Memory B cell (primary cell): ENCODE results near the gene LTBP1.
"Not testable (repeated sequence)": the region's sequence is repeated elsewhere in the genome, so short reads cannot be mapped to it uniquely, and the experiment has no call there.

ENCODE experiments used
- ATAC-seq: fragments of 150-1000 bp; cut with Tn5 transposase; 2 replicates; pipeline ENCODE4 v1.10.0; 2021; ENCODE audit warnings: low read depth, mild to moderate bottlenecking, moderate library complexity
- DNase-seq, 2 donors: peaks; one replicate each; pipeline ENCODE4 v3.0.0; 2022; ENCODE audit warnings: low spot score in 2 of 2
- H3K27ac Mint-ChIP-seq: one replicate; pipeline ENCODE4 v1.8.0; 2022; ENCODE audit warnings: mild to moderate bottlenecking, moderate library complexity, mixed read lengths
- H3K27me3 Mint-ChIP-seq: one replicate; pipeline ENCODE4 v1.8.0; 2022; ENCODE audit warnings: mixed read lengths
- H3K36me3 Mint-ChIP-seq: one replicate; pipeline ENCODE4 v1.8.0; 2022; ENCODE audit warnings: mild to moderate bottlenecking, mixed read lengths
- H3K4me1 Mint-ChIP-seq: one replicate; pipeline ENCODE4 v1.8.0; 2022; ENCODE audit warnings: mixed read lengths
- H3K4me3 Mint-ChIP-seq: one replicate; pipeline ENCODE4 v1.8.0; 2022; ENCODE audit warnings: mild to moderate bottlenecking, moderate library complexity, mixed read lengths
- H3K9me3 Mint-ChIP-seq: one replicate; pipeline ENCODE4 v1.8.0; 2022; ENCODE audit warnings: mixed read lengths

The LTBP1 gene

GRCh38 chr2:33437815-33438214 is 491.1 kb downstream of the LTBP1 start:
- Mint-ChIP-seq H3K4me3 (no peak overlapping the region), H3K36me3 (no peaks in the 10 kb centered on the region), H3K9me3 (no peaks in the 10 kb centered on the region), H3K27me3 (peaks cover 1% of the 10 kb centered on the region), H3K27ac (no peak overlapping the region), H3K4me1 (no peaks in the 10 kb centered on the region)
- ATAC-seq, result no peak
- DNase-seq, result no peak

- H3K27me3 Mint-ChIP-seq, result no peaks in the 10 kb centered on the region
- DNase-seq (peak in 1 of 2 donors; percentile 4), ATAC-seq (no peak)
- no peak overlapping the region for H3K27ac Mint-ChIP-seq
- H3K4me3 Mint-ChIP-seq, result no peak overlapping the region
- H3K36me3 Mint-ChIP-seq, result no peaks in the 10 kb centered on the region
- H3K4me1 Mint-ChIP-seq, result peaks cover 6% of the 10 kb centered on the region
- no peaks in the 10 kb centered on the region for H3K9me3 Mint-ChIP-seq
Observed at GRCh38 chr2:33441235-33441810, 494.6 kb downstream of the LTBP1 start.

- not testable (repeated sequence) for DNase-seq, ATAC-seq, H3K9me3 Mint-ChIP-seq, H3K27me3 Mint-ChIP-seq, H3K4me1 Mint-ChIP-seq, H3K36me3 Mint-ChIP-seq, H3K27ac Mint-ChIP-seq, H3K4me3 Mint-ChIP-seq
Observed at GRCh38 chr2:33442052-33442451, 495.3 kb downstream of the LTBP1 start.

- no peak for DNase-seq
- ATAC-seq, result no peak
- Mint-ChIP-seq H3K9me3 (no peaks in the 10 kb centered on the region), H3K27me3 (no peaks in the 10 kb centered on the region), H3K36me3 (no peaks in the 10 kb centered on the region), H3K27ac (no peak overlapping the region), H3K4me1 (peaks cover 6% of the 10 kb centered on the region), H3K4me3 (no peak overlapping the region)
Observed at GRCh38 chr2:33442528-33443079, 495.9 kb downstream of the LTBP1 start.

GRCh38 chr2:33443274-33443829 is 496.6 kb downstream of the LTBP1 start:
- H3K27ac Mint-ChIP-seq, result no peak overlapping the region
- H3K27me3 Mint-ChIP-seq, result no peaks in the 10 kb centered on the region
- H3K4me1 Mint-ChIP-seq, result peaks cover 6% of the 10 kb centered on the region
- no peaks in the 10 kb centered on the region for H3K36me3 Mint-ChIP-seq
- no peak for ATAC-seq
- no peak overlapping the region for H3K4me3 Mint-ChIP-seq
- no peak for DNase-seq
- H3K9me3 Mint-ChIP-seq, result no peaks in the 10 kb centered on the region

GRCh38 chr2:33444967-33445366 is 498.2 kb downstream of the LTBP1 start:
- ATAC-seq, result no peak
- H3K4me1 Mint-ChIP-seq, result peaks cover 6% of the 10 kb centered on the region

GRCh38 chr2:33448220-33448899 is 501.6 kb downstream of the LTBP1 start:
- peaks cover 4% of the 10 kb centered on the region for H3K36me3 Mint-ChIP-seq
- no peak overlapping the region for H3K27ac Mint-ChIP-seq
- H3K9me3 Mint-ChIP-seq, result peaks cover 4% of the 10 kb centered on the region
- ATAC-seq (no peak), DNase-seq (no peak)
- H3K4me3 Mint-ChIP-seq, result no peak overlapping the region
- no peaks in the 10 kb centered on the region for H3K27me3 Mint-ChIP-seq
- peaks cover 6% of the 10 kb centered on the region for H3K4me1 Mint-ChIP-seq

More at GRCh38 chr2:33444967-33445366, 498.2 kb downstream of the LTBP1 start:
- no peak overlapping the region for H3K27ac Mint-ChIP-seq
- H3K36me3 Mint-ChIP-seq, result no peaks in the 10 kb centered on the region
- DNase-seq, result no peak
- H3K9me3 Mint-ChIP-seq, result no peaks in the 10 kb centered on the region
- no peak overlapping the region for H3K4me3 Mint-ChIP-seq
- H3K27me3 Mint-ChIP-seq, result no peaks in the 10 kb centered on the region
